K562 (cell line): ENCODE measurements around the gene DDC. TPM values are rescaled to one million over a fixed set of nuclear protein-coding genes. Genes with fewer than 3 reads are reported as not detected.

Experiments
- ATAC-seq: fragments of 200-7000 bp; cut with Tn5 transposase; 3 replicates; pipeline ENCODE4 v1.9.1; 2020; ENCODE audit warnings: moderate library complexity
- BruUV-seq: library from RNA; stranded (reverse); fragments of 400-500 nt; replicated peaks from 2 replicates; lab custom pipeline; 2021; lab: Mats Ljungman, UMichigan
- CTCF ChIA-PET: fragments of 300-600 bp; formaldehyde crosslinking; extraction: SDS; loops from one replicate; lab custom pipeline; 2021; ENCODE audit warnings: low intra/inter-chr PET ratio; lab: Yijun Ruan, JAX
- POLR2A ChIA-PET: fragments of 300-600, 350-650 bp; sonication (Branson Sonifier 250); formaldehyde crosslinking; extraction: SDS; loops from one replicate; lab custom pipeline; 2021; ENCODE audit warnings: antibody characterized with exemption, inconsistent platforms; lab: Yijun Ruan, JAX
- DNase-seq, 4 experiments: peaks; one replicate each; pipeline versions ENCODE4 v3.0.0 to v3.0.0-alpha.2; 2011 to 2018; ENCODE audit warnings: low spot score in 3 of 4, mixed read lengths in 3 of 4; ENCODE audit errors: extremely low read depth in 1 of 4
- FAIRE-seq: peaks from 2 replicates; lab custom pipeline; 2011; peaks lifted over from hg19 to GRCh38; lab: Jason Lieb, UNC
- H2AFZ ChIP-seq: 2 replicates; pipeline ENCODE4 v1.6.0; 2011; ENCODE audit warnings: low read depth, low read length, control low read depth, inconsistent platforms
- H3K27ac ChIP-seq: fragments of 200-600 bp; 3 replicates; pipeline ENCODE4 v1.8.0; 2011; ENCODE audit warnings: low read depth, mild to moderate bottlenecking, control low read depth, inconsistent platforms, low read length, moderate library complexity, mixed read lengths; ENCODE audit errors: extremely low read depth
- H3K27me3 ChIP-seq, 2 experiments: fragments of 300-600 bp in 1 of 2; 2 replicates in 1 of 2; 3 replicates in 1 of 2; pipeline versions ENCODE4 v1.6.0 to v1.8.0; 2011; ENCODE audit warnings: inconsistent platforms in 2 of 2, low read length in 2 of 2, mild to moderate bottlenecking in 1 of 2, mixed read lengths in 1 of 2, moderate library complexity in 1 of 2; ENCODE audit not compliant: control insufficient read depth in 2 of 2, insufficient read depth in 2 of 2
- H3K36me3 ChIP-seq: fragments of 300-600 bp; 3 replicates; pipeline ENCODE4 v1.8.0; 2011; ENCODE audit warnings: mild to moderate bottlenecking, low read length, inconsistent platforms; ENCODE audit not compliant: control insufficient read depth, insufficient read depth
- H3K4me1 ChIP-seq, 2 experiments: fragments of 200-600 bp in 1 of 2; replicated peaks in 1 of 2; 2 replicates in 1 of 2; 3 replicates in 1 of 2; pipeline versions ENCODE4 v1.5.1 to v1.8.0; 2011; ENCODE audit warnings: inconsistent platforms in 2 of 2, low read length in 2 of 2, mild to moderate bottlenecking in 1 of 2, mixed read lengths in 1 of 2, moderate library complexity in 1 of 2; ENCODE audit not compliant: control insufficient read depth in 2 of 2, insufficient read depth in 2 of 2
- H3K4me2 ChIP-seq: 2 replicates; pipeline ENCODE4 v1.6.1; 2011; ENCODE audit warnings: low read length, control low read depth, inconsistent platforms, mixed read lengths; ENCODE audit not compliant: insufficient read depth
- H3K4me3 ChIP-seq: fragments of 200-600 bp; sonication (generic), shearing (Covaris generic); 2 replicates; pipeline ENCODE4 v1.5.1; 2016; ENCODE audit warnings: control low read depth, inconsistent platforms
- H3K79me2 ChIP-seq: fragments of 200-600 bp; 3 replicates; pipeline ENCODE4 v1.8.0; 2011; ENCODE audit warnings: low read length, inconsistent platforms; ENCODE audit not compliant: control insufficient read depth, insufficient read depth
- H3K9ac ChIP-seq, 2 experiments: 2 replicates each; pipeline versions ENCODE4 v1.6.0 to v1.6.1; 2011; ENCODE audit warnings: low read depth in 2 of 2, low read length in 2 of 2, control low read depth in 1 of 2, inconsistent platforms in 1 of 2, mild to moderate bottlenecking in 1 of 2, mixed read lengths in 1 of 2; ENCODE audit not compliant: insufficient read depth in 1 of 2
- H3K9me1 ChIP-seq: one replicate; pipeline ENCODE4 v1.6.0; 2011; ENCODE audit warnings: inconsistent platforms, mild to moderate bottlenecking, low read length, moderate library complexity; ENCODE audit not compliant: control insufficient read depth, insufficient read depth
- H3K9me3 ChIP-seq: replicated peaks from 2 replicates; pipeline ENCODE4 v1.5.1; 2011; ENCODE audit warnings: low read depth, low read length, inconsistent platforms; ENCODE audit not compliant: control insufficient read depth, insufficient read depth
- H4K20me1 ChIP-seq: replicated peaks from 2 replicates; pipeline ENCODE4 v1.6.1; 2011; ENCODE audit warnings: low read length, inconsistent platforms, mixed read lengths; ENCODE audit not compliant: control insufficient read depth, insufficient read depth
- BRF1 ChIP-seq: IDR thresholded peaks from 3 replicates; pipeline ENCODE4 v1.6.1; 2011; ENCODE audit warnings: borderline replicate concordance, mild to moderate bottlenecking; ENCODE audit not compliant: insufficient read length; ENCODE audit errors: extremely low read depth
- CHD2 ChIP-seq: IDR thresholded peaks from 2 replicates; pipeline ENCODE4 v1.6.1; 2011; ENCODE audit warnings: low read depth, low read length
- ESRRB ChIP-seq: fragments of 250-450 bp; sonication (Bioruptor Pico); IDR thresholded peaks from 2 replicates; pipeline ENCODE4 v1.5.0; 2020; ENCODE audit warnings: mild to moderate bottlenecking, moderate library complexity, borderline replicate concordance
- HDGF ChIP-seq: fragments of 450-650 bp; IDR thresholded peaks from 2 replicates; pipeline ENCODE4 v1.6.1; 2016
- MCM7 ChIP-seq, 2 experiments: fragments of 450-650 bp; IDR thresholded peaks; 2 replicates each; pipeline ENCODE4 v1.6.1; 2016 to 2018
- MEIS2 ChIP-seq: fragments of 450-650 bp; IDR thresholded peaks from 2 replicates; pipeline ENCODE4 v1.6.1; 2014; ENCODE audit warnings: mild to moderate bottlenecking; ENCODE audit not compliant: partially characterized antibody
- MTA3 ChIP-seq: fragments of 450-650 bp; formaldehyde crosslinking; IDR thresholded peaks from 2 replicates; pipeline ENCODE4 v1.6.1; 2017; ENCODE audit warnings: mild to moderate bottlenecking, borderline replicate concordance
- RBM25 ChIP-seq: fragments of 200-400 bp; formaldehyde crosslinking; IDR thresholded peaks from 2 replicates; pipeline ENCODE4 v1.6.1; 2018; ENCODE audit warnings: low read length, low read depth, moderate library complexity; ENCODE audit not compliant: severe bottlenecking
- TAF1 ChIP-seq: IDR thresholded peaks from 2 replicates; pipeline ENCODE4 v1.6.1; 2011; ENCODE audit warnings: mild to moderate bottlenecking, low read length, moderate library complexity; ENCODE audit not compliant: insufficient read depth, control insufficient read depth, severe bottlenecking; ENCODE audit errors: extremely low read depth
- TRIM28 ChIP-seq: fragments of 450-650 bp; IDR thresholded peaks from 2 replicates; pipeline ENCODE4 v1.6.1; 2017
- ZNF124 ChIP-seq: sonication (generic); formaldehyde crosslinking; IDR thresholded peaks from 2 replicates; pipeline ENCODE4 v1.8.1; 2022; ENCODE audit warnings: missing genetic modification reagents
- ZNF224 ChIP-seq: sonication (generic); formaldehyde crosslinking; IDR thresholded peaks from 2 replicates; pipeline ENCODE4 v1.8.0; 2022; ENCODE audit warnings: mild to moderate bottlenecking, missing genetic modification reagents
- ZNF561 ChIP-seq: fragments of 450-650 bp; formaldehyde crosslinking; conservative IDR thresholded peaks from 2 replicates; pipeline ENCODE4 v1.4.0; 2020; ENCODE audit warnings: mild to moderate bottlenecking, moderate library complexity
- WGBS: fragments of 100-300 bp; shearing (Covaris generic); methylation state at CpG from one replicate; pipeline ENCODE4 v1.1.6; 2016; ENCODE audit warnings: low coverage, mixed read lengths; ENCODE audit not compliant: insufficient coverage; ENCODE audit errors: missing lambda C conversion rate; 5-methylcytosine and 5-hydroxymethylcytosine counted together
- in situ Hi-C: fragments of 300-500 bp; cut with MboI; formaldehyde crosslinking; loops from 4 replicates; pipeline ENCODE4 v1.15.0; 2018; ENCODE audit warnings: inconsistent platforms, mixed read lengths
- intact Hi-C: fragments of 100-400 bp; cut with micrococcal nuclease; formaldehyde crosslinking; loops from 2 replicates; pipeline ENCODE4 v1.14.2; 2022
- polyA plus RNA-seq, 8 experiments: library from polyadenylated mRNA; depleted of rRNA in 4 of 8; stranded (reverse) in 5 of 8; unstranded in 3 of 8; fragments of >200 nt; fragmentation: Nextera tagmentation in 2 of 8; fragmentation: Illumina TruSeq in 1 of 8; extraction: Ambion mirVana in 2 of 8; extraction: Trizol in 1 of 8; gene quantifications; 2 replicates each; pipeline versions ENCODE4 v1.2.1 to v1.2.3, GENCODE V29; 2011 to 2014; ENCODE audit warnings: inconsistent platforms in 1 of 8, missing spikeins in 1 of 8
- total RNA-seq, 7 experiments: library from RNA; depleted of rRNA in 6 of 7; stranded (reverse); fragments of >200 nt in 6 of 7; fragmentation: Illumina TruSeq in 2 of 7; extraction: Trizol in 2 of 7; gene quantifications; 2 replicates each; pipeline versions ENCODE4 v1.2.1 to v1.2.3, GENCODE V29; 2011 to 2021; ENCODE audit warnings: low replicate concordance in 1 of 7
- TF ChIP-seq, protein P1 (sequence below): IDR thresholded peaks from 2 replicates; pipeline ENCODE4 v1.6.1; 2011; ENCODE audit not compliant: insufficient read length; ENCODE audit errors: extremely low read depth

DDC gene
- total and polyA plus RNA-seq, 9 of the 15 experiments (the other 6 are each of a cell fraction or from before 2014, with no cell fraction given), result not detected

DNA sequence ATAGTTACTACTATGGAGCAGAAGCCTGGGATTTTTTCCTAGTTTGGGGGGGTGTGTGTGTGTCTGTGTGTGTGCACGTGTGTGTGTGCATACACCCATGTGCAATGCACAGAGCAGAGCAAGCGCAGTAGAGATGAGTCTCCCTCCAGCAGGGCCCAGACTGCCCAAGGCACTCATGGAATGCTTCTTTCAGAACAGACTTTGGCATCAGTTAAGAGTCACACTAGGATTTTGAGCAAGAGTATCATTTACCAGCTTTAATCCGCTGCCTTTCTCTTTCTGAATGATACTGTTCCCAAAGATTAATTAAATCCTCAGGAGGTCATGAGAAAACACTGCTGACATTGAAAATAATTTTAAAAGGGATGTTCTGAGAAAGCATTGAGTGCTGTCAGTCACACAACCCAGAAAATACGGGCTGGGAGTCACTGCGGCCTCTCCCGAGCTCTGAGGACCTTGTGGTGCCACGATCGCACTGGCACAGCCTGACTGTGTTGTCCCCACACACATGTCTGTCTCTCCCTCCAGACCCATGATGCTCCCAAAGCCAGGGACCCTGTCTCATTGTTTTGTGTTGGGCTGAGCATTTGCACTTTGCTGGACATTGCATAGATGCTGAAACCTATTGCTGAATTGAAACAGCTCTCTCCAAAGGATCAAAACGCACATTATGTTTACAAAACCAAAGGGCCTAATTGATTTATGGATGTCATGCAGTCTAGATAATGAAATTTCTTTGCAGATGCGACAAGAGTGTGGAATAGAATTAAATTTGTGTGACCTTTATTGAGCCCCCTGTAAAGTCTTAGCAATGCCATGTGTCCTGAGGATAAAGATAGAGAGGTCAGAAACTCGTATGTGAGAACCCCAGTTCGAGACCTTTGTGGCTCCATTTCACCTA is 60.3 kb downstream of the DDC start:
- ATAC-seq (no peak), DNase-seq (no peak), FAIRE-seq (no peak)
- WGBS, result 55% methylated on average over 12 of the region's 12 CpGs
- H2AFZ ChIP-seq, result 0 out of 2 replicates have a peak overlapping the region, but pooled peaks have one; percentile 7
- H3K79me2 ChIP-seq, result no peaks in the 10 kb centered on the region
- no peaks in the 10 kb centered on the region for H3K9me1 ChIP-seq
- no peak overlapping the region for H3K4me2 ChIP-seq
- no peaks in the 10 kb centered on the region for H4K20me1 ChIP-seq
- peaks cover 0 to 6% of the 10 kb centered on the region in 2 experiments; a peak in 2 of 5 replicates for H3K4me1 ChIP-seq
- POLR2A ChIA-PET, result no interaction called here
- H3K27me3 ChIP-seq, result 0 out of 5 replicates have a peak, but pooled peaks cover 0 to 9% of the 10 kb centered on the region in 2 experiments
- no peak overlapping the region for H3K9ac ChIP-seq
- intact Hi-C loops, result no loop called here
- in situ Hi-C loops, result no loop called here
- no peak overlapping the region for H3K27ac ChIP-seq
- no TSS peak for BruUV-seq
- H3K36me3 ChIP-seq, result no peaks in the 10 kb centered on the region
- no peak for TF ChIP-seq CHD2
- peak; percentile 25 for TF ChIP-seq MEIS2
- TF ChIP-seq, all 486 proteins: peak for 1
- no peaks in the 10 kb centered on the region for H3K9me3 ChIP-seq
- CTCF ChIA-PET, result no interaction called here
- H3K4me3 ChIP-seq, result no peak overlapping the region

DNA sequence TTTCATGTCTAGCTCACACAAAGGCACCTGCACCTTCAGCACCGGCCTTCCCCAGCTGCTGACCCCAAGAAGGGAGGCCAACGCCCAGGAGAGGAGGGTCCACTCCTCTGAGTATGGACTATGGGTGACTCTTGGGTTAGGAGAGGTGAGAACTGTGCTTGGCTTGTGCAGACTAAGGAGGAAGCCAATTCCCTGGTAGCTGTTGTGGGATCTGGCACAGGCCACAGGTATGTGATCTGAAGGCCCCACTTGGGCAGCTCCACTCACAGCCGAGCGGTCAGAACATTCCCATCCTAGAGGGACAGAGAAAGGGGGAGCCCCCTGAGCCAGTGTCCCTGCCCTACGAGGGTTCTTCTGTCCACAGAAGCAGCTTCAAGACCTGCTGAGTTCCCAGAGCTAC is 62.3 kb downstream of the DDC start:
- Histone ChIP-seq H3K9me3 (no peaks in the 10 kb centered on the region), H3K27ac (no peak overlapping the region), H3K9ac (no peak overlapping the region; a peak in 1 of 4 replicates), H3K79me2 (no peaks in the 10 kb centered on the region), H4K20me1 (no peaks in the 10 kb centered on the region), H3K36me3 (no peaks in the 10 kb centered on the region), H3K27me3 (peaks cover 0 to 19% of the 10 kb centered on the region in 2 experiments; a peak in 1 of 5 replicates), H3K4me1 (peaks cover under 1 to 2% of the 10 kb centered on the region in 2 experiments; a peak in 1 of 5 replicates), H3K4me3 (no peak overlapping the region), H3K4me2 (no peak overlapping the region), H3K9me1 (no peaks in the 10 kb centered on the region), H2AFZ (no peak overlapping the region)
- POLR2A ChIA-PET, result interaction anchor here (0.6 to 1.5 kb wide), 7 partner anchors 7 to 199 kb away, joined by 3 to 7 read pairs (median 3); no protein-coding TSS in a partner anchor
- FAIRE-seq, result no peak
- 42% methylated on average over 5 of the region's 5 CpGs for WGBS
- ATAC-seq, result peak; percentile 17; the same call in 1 of the 3 replicates
- BruUV-seq, result no TSS peak
- CTCF ChIA-PET, result no interaction called here
- in situ Hi-C loops (no loop called here), intact Hi-C loops (no loop called here)
- no peak for DNase-seq
- TF ChIP-seq ZNF124 (no peak), ZNF561 (CRISPR knock-in tag) (no peak), MTA3 (no peak), RBM25 (no peak), BRF1 (no peak), MCM7 (IDR thresholded peaks at IDR 0.05) (no peak), ZNF224 (no peak), HDGF (no peak), TAF1 (no peak), TRIM28 (no peak), ESRRB (CRISPR knock-in tag) (no peak)
- TF ChIP-seq, protein P1, sequence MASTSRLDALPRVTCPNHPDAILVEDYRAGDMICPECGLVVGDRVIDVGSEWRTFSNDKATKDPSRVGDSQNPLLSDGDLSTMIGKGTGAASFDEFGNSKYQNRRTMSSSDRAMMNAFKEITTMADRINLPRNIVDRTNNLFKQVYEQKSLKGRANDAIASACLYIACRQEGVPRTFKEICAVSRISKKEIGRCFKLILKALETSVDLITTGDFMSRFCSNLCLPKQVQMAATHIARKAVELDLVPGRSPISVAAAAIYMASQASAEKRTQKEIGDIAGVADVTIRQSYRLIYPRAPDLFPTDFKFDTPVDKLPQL, result no peak
